ENCODE measurements around the gene CUL3.

The CUL3 gene

DNA sequence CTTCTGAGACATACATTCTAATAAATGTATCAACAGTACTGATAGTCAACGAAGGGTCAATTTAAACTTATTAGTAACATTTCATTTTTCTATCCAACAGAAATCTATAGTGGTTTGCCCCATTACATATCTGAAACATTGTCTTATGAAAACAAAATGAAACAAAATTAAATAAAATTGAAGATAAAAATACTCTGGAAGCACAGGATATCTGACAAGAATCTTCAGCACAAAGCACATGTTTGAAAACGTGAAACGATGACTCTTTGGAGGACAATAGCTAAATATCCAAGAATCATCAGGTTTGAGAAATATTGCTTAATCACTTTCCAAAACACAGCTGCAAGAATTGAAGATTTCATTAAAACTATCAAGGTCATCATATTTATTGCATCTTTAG, 112.3 kb downstream of the CUL3 start:
- H3K36me3 ChIP-seq (ENCODE audit: low read length), result peaks cover 41% of the 10 kb centered on the region
- TF ChIP-seq EZH2phosphoT487 (conservative IDR thresholded peaks at IDR 0.05; ENCODE audit: low read length), result no peak
- TF ChIP-seq, protein P1, sequence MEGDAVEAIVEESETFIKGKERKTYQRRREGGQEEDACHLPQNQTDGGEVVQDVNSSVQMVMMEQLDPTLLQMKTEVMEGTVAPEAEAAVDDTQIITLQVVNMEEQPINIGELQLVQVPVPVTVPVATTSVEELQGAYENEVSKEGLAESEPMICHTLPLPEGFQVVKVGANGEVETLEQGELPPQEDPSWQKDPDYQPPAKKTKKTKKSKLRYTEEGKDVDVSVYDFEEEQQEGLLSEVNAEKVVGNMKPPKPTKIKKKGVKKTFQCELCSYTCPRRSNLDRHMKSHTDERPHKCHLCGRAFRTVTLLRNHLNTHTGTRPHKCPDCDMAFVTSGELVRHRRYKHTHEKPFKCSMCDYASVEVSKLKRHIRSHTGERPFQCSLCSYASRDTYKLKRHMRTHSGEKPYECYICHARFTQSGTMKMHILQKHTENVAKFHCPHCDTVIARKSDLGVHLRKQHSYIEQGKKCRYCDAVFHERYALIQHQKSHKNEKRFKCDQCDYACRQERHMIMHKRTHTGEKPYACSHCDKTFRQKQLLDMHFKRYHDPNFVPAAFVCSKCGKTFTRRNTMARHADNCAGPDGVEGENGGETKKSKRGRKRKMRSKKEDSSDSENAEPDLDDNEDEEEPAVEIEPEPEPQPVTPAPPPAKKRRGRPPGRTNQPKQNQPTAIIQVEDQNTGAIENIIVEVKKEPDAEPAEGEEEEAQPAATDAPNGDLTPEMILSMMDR (IDR thresholded peaks at IDR 0.05; ENCODE audit: insufficient read depth, low read length, poor library complexity, severe bottlenecking), result no peak
- no peak overlapping the region for H3K27ac ChIP-seq (ENCODE audit: low read depth, low read length)

DNA sequence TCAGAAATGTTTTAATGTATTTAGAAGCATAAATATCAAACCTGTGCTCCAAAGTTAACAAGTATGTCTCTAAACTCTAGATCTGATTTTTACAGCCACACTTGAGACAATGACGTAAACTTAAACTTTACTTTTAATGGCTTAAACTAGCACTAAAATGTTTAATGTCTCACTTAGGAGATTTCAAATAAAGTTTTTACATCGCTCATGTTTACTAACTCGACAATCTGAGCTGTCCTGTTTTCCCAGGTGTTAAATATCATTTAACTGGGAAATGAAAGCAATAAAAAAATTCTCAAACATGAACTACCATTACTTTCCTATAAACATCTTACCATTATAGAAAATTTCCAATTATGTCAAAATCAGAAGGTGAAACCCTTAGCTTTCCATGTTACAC, 113.0 kb downstream of the CUL3 start:
- H3K36me3 ChIP-seq (ENCODE audit: low read length), result peaks cover 34% of the 10 kb centered on the region
- TF ChIP-seq EZH2phosphoT487 (conservative IDR thresholded peaks at IDR 0.05; ENCODE audit: low read length), result no peak
- TF ChIP-seq, protein P1 (IDR thresholded peaks at IDR 0.05; ENCODE audit: insufficient read depth, low read length, poor library complexity, severe bottlenecking), result no peak
- H3K79me2 ChIP-seq (ENCODE audit: insufficient read depth, low read length), result no peaks in the 10 kb centered on the region
- H3K4me3 ChIP-seq (ENCODE audit: insufficient read depth, low read length, poor library complexity, severe bottlenecking), result no peak overlapping the region
- peaks cover 13% of the 10 kb centered on the region for H4K20me1 ChIP-seq (ENCODE audit: low read depth, low read length)
- no peak overlapping the region for H3K27ac ChIP-seq (ENCODE audit: low read depth, low read length)
- no peaks in the 10 kb centered on the region for H3K9me3 ChIP-seq (ENCODE audit: insufficient read depth, low read length)
- H3K27me3 ChIP-seq (ENCODE audit: low read length), result no peaks in the 10 kb centered on the region
- H3K9me2 ChIP-seq (replicated peaks; ENCODE audit: insufficient read depth, low read length), result no peaks in the 10 kb centered on the region
- H3K4me2 ChIP-seq (ENCODE audit: low read depth, low read length, poor library complexity, severe bottlenecking), result no peak overlapping the region
- no peak overlapping the region for H3K9ac ChIP-seq (ENCODE audit: low read length)
- no peak overlapping the region for H2AFZ ChIP-seq (ENCODE audit: low read depth, low read length, severe bottlenecking)
- peaks cover 51% of the 10 kb centered on the region for H3F3A ChIP-seq (ENCODE audit: insufficient read depth)

More for the DNA sequence above, 112.3 kb downstream of the CUL3 start:
- H3K4me3 ChIP-seq (ENCODE audit: insufficient read depth, low read length, poor library complexity, severe bottlenecking), result no peak overlapping the region
- H3K9ac ChIP-seq (ENCODE audit: low read length), result no peak overlapping the region
- peaks cover 13% of the 10 kb centered on the region for H4K20me1 ChIP-seq (ENCODE audit: low read depth, low read length)
- no peaks in the 10 kb centered on the region for H3K9me3 ChIP-seq (ENCODE audit: insufficient read depth, low read length)
- H2AFZ ChIP-seq (ENCODE audit: low read depth, low read length, severe bottlenecking), result no peak overlapping the region
- H3F3A ChIP-seq (ENCODE audit: insufficient read depth), result peaks cover 48% of the 10 kb centered on the region
- H3K4me2 ChIP-seq (ENCODE audit: low read depth, low read length, poor library complexity, severe bottlenecking), result no peak overlapping the region
- H3K79me2 ChIP-seq (ENCODE audit: insufficient read depth, low read length), result no peaks in the 10 kb centered on the region
- no peaks in the 10 kb centered on the region for H3K27me3 ChIP-seq (ENCODE audit: low read length)
- H3K9me2 ChIP-seq (replicated peaks; ENCODE audit: insufficient read depth, low read length), result no peaks in the 10 kb centered on the region

DNA sequence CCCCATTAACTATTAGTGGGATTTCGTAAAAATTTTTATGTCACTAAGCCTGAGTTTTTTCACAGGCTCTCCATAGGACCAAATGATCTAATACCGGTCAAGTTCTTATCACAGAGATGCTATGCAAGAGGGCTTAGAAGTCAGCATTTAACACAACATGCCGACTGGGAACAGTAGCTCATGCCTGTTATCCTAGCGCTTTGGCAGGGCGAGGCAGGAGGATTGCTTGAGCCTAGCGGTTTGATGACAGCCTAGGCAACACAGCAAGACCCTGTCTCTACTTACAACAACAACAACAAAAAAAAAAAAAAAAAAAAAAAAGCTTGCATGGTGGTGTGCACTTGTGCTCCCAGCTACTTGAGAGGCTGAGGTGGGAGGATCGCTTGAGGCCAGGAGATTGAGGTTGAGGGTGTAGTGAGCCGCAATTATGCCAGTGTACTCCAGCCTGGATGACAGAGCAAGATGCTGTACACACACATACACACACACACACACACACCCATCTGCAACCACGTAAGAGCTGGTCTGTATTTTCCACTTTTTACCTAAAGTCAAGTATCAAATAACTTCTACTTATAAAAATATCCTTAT, 115.7 kb downstream of the CUL3 start:
- Histone ChIP-seq H3K9me2 (replicated peaks; ENCODE audit: insufficient read depth, low read length) (no peaks in the 10 kb centered on the region), H4K20me1 (ENCODE audit: low read depth, low read length) (peaks cover 13% of the 10 kb centered on the region), H3K9me3 (ENCODE audit: insufficient read depth, low read length) (no peaks in the 10 kb centered on the region), H3F3A (ENCODE audit: insufficient read depth) (peaks cover 51% of the 10 kb centered on the region), H3K27ac (ENCODE audit: low read depth, low read length) (no peak overlapping the region), H3K4me3 (ENCODE audit: insufficient read depth, low read length, poor library complexity, severe bottlenecking) (no peak overlapping the region), H3K79me2 (ENCODE audit: insufficient read depth, low read length) (no peaks in the 10 kb centered on the region), H3K27me3 (ENCODE audit: low read length) (no peaks in the 10 kb centered on the region), H3K4me2 (ENCODE audit: low read depth, low read length, poor library complexity, severe bottlenecking) (no peak overlapping the region), H3K36me3 (ENCODE audit: low read length) (peaks cover 18% of the 10 kb centered on the region), H2AFZ (ENCODE audit: low read depth, low read length, severe bottlenecking) (no peak overlapping the region), H3K9ac (ENCODE audit: low read length) (no peak overlapping the region)
- TF ChIP-seq, protein P1 (IDR thresholded peaks at IDR 0.05; ENCODE audit: insufficient read depth, low read length, poor library complexity, severe bottlenecking), result no peak
- no peak for TF ChIP-seq EZH2phosphoT487 (conservative IDR thresholded peaks at IDR 0.05; ENCODE audit: low read length)
